Left cardiac atrium (tissue), 4 donors: ENCODE measurements around the gene TMEM178A. TPM values are rescaled to one million over a fixed set of nuclear protein-coding genes. Genes with fewer than 3 reads are reported as not detected.
A peak's percentile ranks its signal among the peaks of the same experiment; 100 is the strongest.

ENCODE experiments used
- ATAC-seq, 2 donors: fragments of 200-7000 bp; cut with Tn5 transposase; one replicate each; pipeline ENCODE4 v1.9.1; 2020; ENCODE audit warnings: mild to moderate bottlenecking in 2 of 2, moderate library complexity in 2 of 2
- DNase-seq: peaks from one replicate; pipeline ENCODE4 v3.0.0-alpha.2; 2020
- intact Hi-C, 2 donors: fragments of 100-400 bp; cut with DNase I; formaldehyde crosslinking; loops; one replicate each; pipeline versions ENCODE4 v1.14.1 to v1.15.1; 2022 to 2023
- total RNA-seq, 2 donors: library from RNA; stranded (reverse); fragmentation: NEBNext Ultra II Directional; extraction: Animal tissue kit (Norgen Biotek cat#: 25700); gene quantifications; one replicate each; pipeline ENCODE4 v1.2.1, GENCODE V29; 2021
- donor health status: DM: no; HTN: yes; CAD: no.
- donor health status: DM: no; HTN: yes; CAD: no; lungs with severe emphysema.
- donor health status: DM: yes; HTN: yes; CAD: no.
- donor health status: Dilated cardiomyopathy.

Gene TMEM178A
- total RNA-seq, 2 donors from 2014 or later = 2.0 to 5.4 TPM

- intact Hi-C loops = no loop called here
- DNase-seq (no peak), ATAC-seq (no peak)
Observed at GRCh38 chr2:39667886-39668276, 2.2 kb downstream of the TMEM178A start.

- intact Hi-C loops = no loop called here
- DNase-seq (no peak), ATAC-seq (no peak)
Observed at GRCh38 chr2:39668576-39669080, 2.9 kb downstream of the TMEM178A start.

GRCh38 chr2:39671604-39672003, 5.9 kb downstream of the TMEM178A start:
- intact Hi-C loops = no loop called here
- DNase-seq = no peak
- ATAC-seq = no peak

- DNase-seq (no peak), ATAC-seq (no peak)
- intact Hi-C loops = no loop called here
Observed at GRCh38 chr2:39673018-39673417, 7.3 kb downstream of the TMEM178A start.

GRCh38 chr2:39676342-39676741, 10.6 kb downstream of the TMEM178A start:
- intact Hi-C loops = no loop called here
- no peak for ATAC-seq

GRCh38 chr2:39678170-39678569, 12.5 kb downstream of the TMEM178A start:
- no peak for DNase-seq
- no peak for ATAC-seq
- intact Hi-C loops = no loop called here

More at GRCh38 chr2:39676342-39676741, 10.6 kb downstream of the TMEM178A start:
- DNase-seq = no peak

- ATAC-seq (peak; percentile 72 to 74), DNase-seq (no peak)
- intact Hi-C loops = loop anchor here in 1 of 2 donors (10.0 kb wide), 1 partner anchor 85 kb away; no protein-coding TSS in a partner anchor
Observed at GRCh38 chr2:39679805-39680204, 14.1 kb downstream of the TMEM178A start.

GRCh38 chr2:39682066-39682692, 16.5 kb downstream of the TMEM178A start:
- ATAC-seq (peak in 1 of 2 donors; percentile 62), DNase-seq (no peak)
- intact Hi-C loops = loop anchor here in 1 of 2 donors (10.0 kb wide), 1 partner anchor 87 kb away; no protein-coding TSS in a partner anchor

- intact Hi-C loops = loop anchor here in 1 of 2 donors (10.0 kb wide), 1 partner anchor 88 kb away; no protein-coding TSS in a partner anchor
- DNase-seq = no peak
- ATAC-seq = peak in 1 of 2 donors; percentile 26
Observed at GRCh38 chr2:39683022-39683699, 17.4 kb downstream of the TMEM178A start.

GRCh38 chr2:39684464-39684863, 18.7 kb downstream of the TMEM178A start:
- DNase-seq (no peak), ATAC-seq (no peak)
- intact Hi-C loops = loop anchor here in 1 of 2 donors (10.0 kb wide), 1 partner anchor 90 kb away; no protein-coding TSS in a partner anchor

GRCh38 chr2:39685126-39685525, 19.4 kb downstream of the TMEM178A start:
- no peak for DNase-seq
- intact Hi-C loops = loop anchor here in 1 of 2 donors (10.0 kb wide), 1 partner anchor 90 kb away; no protein-coding TSS in a partner anchor
- ATAC-seq = no peak

GRCh38 chr2:39686456-39686855, 20.7 kb downstream of the TMEM178A start:
- intact Hi-C loops = loop anchor here in 1 of 2 donors (10.0 kb wide), 1 partner anchor 92 kb away; no protein-coding TSS in a partner anchor
- ATAC-seq (no peak), DNase-seq (no peak)

GRCh38 chr2:39688181-39688580, 22.5 kb downstream of the TMEM178A start:
- ATAC-seq (no peak), DNase-seq (no peak)
- intact Hi-C loops = loop anchor here in 1 of 2 donors (10.0 kb wide), 1 partner anchor 93 kb away; no protein-coding TSS in a partner anchor

GRCh38 chr2:39689272-39689841, 23.6 kb downstream of the TMEM178A start:
- ATAC-seq = no peak
- no peak for DNase-seq
- intact Hi-C loops = loop anchor here in 1 of 2 donors (10.0 kb wide), 1 partner anchor 95 kb away; no protein-coding TSS in a partner anchor

- no peak for DNase-seq
- intact Hi-C loops = loop anchor here in 1 of 2 donors (10.0 kb wide), 1 partner anchor 95 kb away; no protein-coding TSS in a partner anchor
- no peak for ATAC-seq
Observed at GRCh38 chr2:39689876-39690275, 24.2 kb downstream of the TMEM178A start.

- ATAC-seq (no peak), DNase-seq (no peak)
- intact Hi-C loops = no loop called here
Observed at GRCh38 chr2:39693245-39693644, 27.5 kb downstream of the TMEM178A start.

- peak; percentile 60 to 74 for ATAC-seq
- intact Hi-C loops = loop anchor here in 1 of 2 donors (2.0 to 5.0 kb wide), 3 partner anchors 103 to 319 kb away; no protein-coding TSS in a partner anchor
- DNase-seq = no peak
Observed at GRCh38 chr2:39696101-39696553, 30.4 kb downstream of the TMEM178A start.

- DNase-seq = no peak
- intact Hi-C loops = loop anchor here in 1 of 2 donors (2.0 to 5.0 kb wide), 3 partner anchors 104 to 320 kb away; no protein-coding TSS in a partner anchor
Observed at GRCh38 chr2:39696838-39697237, 31.1 kb downstream of the TMEM178A start.

GRCh38 chr2:39697454-39697853, 31.7 kb downstream of the TMEM178A start:
- intact Hi-C loops = loop anchor here in 1 of 2 donors (2.0 to 5.0 kb wide), 3 partner anchors 105 to 320 kb away; no protein-coding TSS in a partner anchor
- DNase-seq (peak; percentile 36), ATAC-seq (peak; percentile 62 to 76)

More at GRCh38 chr2:39696838-39697237, 31.1 kb downstream of the TMEM178A start:
- peak; percentile 73 to 74 for ATAC-seq
